ENCODE measurements around the gene CD24. TPM values are rescaled to one million over a fixed set of nuclear protein-coding genes. Genes with fewer than 3 reads are reported as not detected.
"Not testable (repeated sequence)": the region's sequence is repeated elsewhere in the genome, so short reads cannot be mapped to it uniquely, and the experiment has no call there.

Gene CD24
- total RNA-seq, 1 donor from 2014 or later, result 1,533 TPM

DNA sequence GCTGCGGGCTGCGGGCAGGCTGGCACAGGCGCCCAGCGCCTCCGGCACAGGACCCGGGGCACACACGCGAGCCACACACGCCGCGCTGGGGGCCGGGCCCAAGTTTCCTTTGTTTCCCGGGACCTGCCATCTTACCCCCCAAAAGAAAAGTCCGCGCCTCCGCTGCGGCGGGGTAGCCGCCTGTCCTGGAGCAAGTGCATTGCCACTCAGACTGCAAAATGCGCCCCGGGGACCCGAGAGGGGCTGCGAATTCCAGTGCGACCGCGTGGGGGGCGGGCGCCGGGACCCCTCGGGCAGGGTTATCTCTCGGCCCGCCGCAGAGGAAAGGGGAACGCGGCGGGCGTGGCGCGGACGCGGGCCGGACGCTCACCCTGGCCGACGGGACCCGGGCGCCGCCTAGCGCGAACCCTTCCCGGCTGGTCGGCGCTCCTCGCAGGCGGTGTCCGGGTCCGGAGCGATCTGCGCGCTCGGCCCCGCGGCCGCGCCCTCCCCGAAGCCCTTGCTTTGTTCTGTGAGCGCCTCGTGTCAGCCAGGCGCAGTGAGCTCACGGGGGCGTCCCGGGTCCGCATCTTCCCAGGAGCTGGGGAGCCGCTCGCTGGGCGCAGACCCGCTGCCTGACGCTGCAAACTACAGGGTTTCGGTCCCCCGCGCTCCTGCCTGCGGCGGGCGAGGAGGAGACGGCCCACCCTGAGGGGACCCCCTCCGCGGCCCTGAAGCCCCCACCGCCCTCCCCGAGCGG, 639 bp upstream of the CD24 start:
- Mint-ChIP-seq H3K4me1 (ENCODE audit: low read depth) (peaks cover 24% of the 10 kb centered on the region), H3K27me3 (no peaks in the 10 kb centered on the region), H3K27ac (peak overlapping the region; percentile 99), H3K36me3 (ENCODE audit: insufficient read depth) (peaks cover 27% of the 10 kb centered on the region), H3K4me3 (ENCODE audit: low read depth) (peak overlapping the region; percentile 86), H3K9me3 (ENCODE audit: low read depth) (no peaks in the 10 kb centered on the region)
- peak; percentile 43 for TF ChIP-seq CTCF (IDR thresholded peaks at IDR 0.05; ENCODE audit: unreplicated experiment)
- peak; percentile 72 for DNase-seq (ENCODE audit: low spot score, unreplicated experiment)

- Mint-ChIP-seq H3K4me1 (ENCODE audit: low read depth) (peaks cover 24% of the 10 kb centered on the region), H3K9me3 (ENCODE audit: low read depth) (peaks cover 3% of the 10 kb centered on the region), H3K36me3 (ENCODE audit: insufficient read depth) (peaks cover 36% of the 10 kb centered on the region), H3K27ac (peak overlapping the region; percentile 99), H3K4me3 (ENCODE audit: low read depth) (peak overlapping the region; percentile 99), H3K27me3 (no peaks in the 10 kb centered on the region)
- no peak for DNase-seq (ENCODE audit: low spot score, unreplicated experiment)
- TF ChIP-seq CTCF (IDR thresholded peaks at IDR 0.05; ENCODE audit: unreplicated experiment), result no peak
These were observed 643 bp downstream of the CD24 start for GRCh38 chr6:106973836-106974335.

DNA sequence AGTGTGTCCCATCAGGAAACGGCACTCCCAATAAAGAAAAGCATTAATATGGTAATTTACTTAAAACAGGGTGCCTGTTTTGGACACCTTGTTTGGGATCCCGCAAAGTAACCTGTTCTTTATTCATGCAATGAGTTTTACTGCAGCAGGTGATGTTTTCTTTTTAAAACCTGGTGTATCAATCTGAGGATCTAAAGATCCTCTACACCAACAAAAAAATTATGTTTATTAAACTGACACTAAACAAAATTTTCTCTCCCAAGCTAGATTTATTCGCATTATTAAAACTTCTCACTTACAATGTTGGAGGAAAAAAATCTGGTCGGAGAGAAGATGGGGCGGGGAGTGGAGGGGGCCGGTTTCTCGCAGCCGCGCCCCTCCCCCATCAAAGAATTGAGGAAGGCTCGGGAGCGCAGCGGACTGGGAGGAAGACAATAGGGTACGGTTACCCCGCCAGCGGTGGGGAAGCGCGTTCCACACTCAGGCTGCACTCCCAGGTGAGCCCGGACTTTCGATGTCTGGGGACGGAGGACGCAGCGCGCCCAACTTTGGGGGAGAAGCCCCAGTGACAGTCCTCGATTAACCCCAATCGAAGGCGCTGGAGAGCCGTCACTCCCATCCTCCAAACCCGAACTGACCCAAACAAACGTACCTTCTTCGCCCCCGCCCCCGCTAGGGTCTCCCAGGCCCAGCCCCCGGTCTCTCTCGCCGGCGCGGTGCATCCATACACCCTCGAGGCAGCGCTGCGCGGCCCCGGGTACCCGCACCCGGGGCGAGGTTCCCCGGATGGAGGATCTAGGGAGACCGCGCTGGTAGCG, 1.3 kb downstream of the CD24 start:
- Mint-ChIP-seq H3K9me3 (ENCODE audit: low read depth) (peaks cover 3% of the 10 kb centered on the region), H3K27ac (peak overlapping the region; percentile 99), H3K36me3 (ENCODE audit: insufficient read depth) (peaks cover 39% of the 10 kb centered on the region), H3K4me3 (ENCODE audit: low read depth) (peak overlapping the region; percentile 99), H3K27me3 (no peaks in the 10 kb centered on the region), H3K4me1 (ENCODE audit: low read depth) (peaks cover 24% of the 10 kb centered on the region)
- peak; percentile 21 for DNase-seq (ENCODE audit: low spot score, unreplicated experiment)
- no peak for TF ChIP-seq CTCF (IDR thresholded peaks at IDR 0.05; ENCODE audit: unreplicated experiment)

DNA sequence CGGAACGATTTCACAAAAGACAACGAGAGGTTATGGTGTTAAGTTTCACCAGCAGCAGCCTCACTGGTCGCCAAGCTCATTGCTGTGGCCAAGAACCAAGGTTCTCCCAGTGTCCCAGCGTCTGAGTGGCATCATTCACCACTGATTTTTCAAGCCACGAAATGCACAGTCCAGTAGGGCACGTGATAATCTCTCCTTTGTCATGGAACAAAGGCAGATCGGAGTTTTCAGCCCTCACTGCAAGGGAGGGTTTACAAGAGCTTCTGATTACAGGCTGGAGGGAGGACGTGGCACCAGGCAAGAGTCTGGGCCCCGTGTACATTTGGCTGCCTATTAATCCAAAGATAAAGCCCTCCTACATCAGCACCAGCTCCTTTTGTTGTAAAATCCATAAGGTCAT, 2.0 kb downstream of the CD24 start:
- Mint-ChIP-seq H3K9me3 (ENCODE audit: low read depth) (peaks cover 3% of the 10 kb centered on the region), H3K27ac (peak overlapping the region; percentile 99), H3K27me3 (no peaks in the 10 kb centered on the region), H3K4me3 (ENCODE audit: low read depth) (peak overlapping the region; percentile 99), H3K4me1 (ENCODE audit: low read depth) (peaks cover 23% of the 10 kb centered on the region), H3K36me3 (ENCODE audit: insufficient read depth) (peaks cover 43% of the 10 kb centered on the region)
- no peak for TF ChIP-seq CTCF (IDR thresholded peaks at IDR 0.05; ENCODE audit: unreplicated experiment)
- DNase-seq (ENCODE audit: low spot score, unreplicated experiment), result peak; percentile 28

DNA sequence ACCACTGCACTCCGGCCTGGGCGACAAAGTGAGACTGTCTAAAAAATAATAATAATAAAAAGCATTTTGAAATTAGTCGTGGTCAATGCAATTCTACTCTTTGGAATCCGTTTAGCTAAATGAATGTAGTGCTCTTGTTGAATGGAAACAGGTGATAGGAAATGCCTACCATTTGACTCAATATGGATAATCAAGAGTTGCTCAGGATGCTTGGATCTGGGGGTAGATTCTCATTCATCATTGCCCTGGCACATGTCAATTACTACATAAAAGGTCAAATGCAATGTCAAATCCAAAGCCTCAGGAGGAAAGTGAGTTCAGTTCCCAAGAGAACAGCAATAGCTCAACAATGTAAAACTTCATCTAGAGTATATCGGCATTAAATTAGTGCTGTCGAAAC, 3.8 kb downstream of the CD24 start:
- Mint-ChIP-seq H3K36me3 (ENCODE audit: insufficient read depth) (peaks cover 45% of the 10 kb centered on the region), H3K27ac (peak overlapping the region; percentile 76), H3K4me1 (ENCODE audit: low read depth) (peaks cover 11% of the 10 kb centered on the region), H3K4me3 (ENCODE audit: low read depth) (peak overlapping the region; percentile 66)
- H3K27me3 Mint-ChIP-seq; DNase-seq (ENCODE audit: low spot score, unreplicated experiment); H3K9me3 Mint-ChIP-seq (ENCODE audit: low read depth): not testable (repeated sequence)

Measured in progenitor cell of endocrine pancreas (in vitro differentiated cells).